Heart left ventricle (tissue), 16 donors: ENCODE data around the gene FCRL5. TPM values are rescaled to one million over a fixed set of nuclear protein-coding genes. Genes with fewer than 3 reads are reported as not detected.

Source experiments
- ATAC-seq, 4 donors: fragments of 200-7000 bp; cut with Tn5 transposase; one replicate each; pipeline ENCODE4 v1.9.1; 2020 to 2022; ENCODE audit warnings: moderate library complexity in 4 of 4, mild to moderate bottlenecking in 3 of 4, moderate number of reproducible peaks in 1 of 4
- DNase-seq, 5 donors: peaks; one replicate each; pipeline ENCODE4 v3.0.0-alpha.2; 2020
- H3K27ac ChIP-seq, 12 donors: fragments of 200-600 bp; sonication (generic) in 4 of 12; one replicate each; pipeline versions ENCODE4 v1.5.0 to v1.8.0; 2016 to 2022; ENCODE audit warnings: mild to moderate bottlenecking in 2 of 12
- H3K27me3 ChIP-seq, 9 donors: fragments of 200-600 bp; sonication (generic) in 2 of 9; one replicate each; pipeline versions ENCODE4 v1.5.1 to v1.8.0; 2016 to 2022; ENCODE audit warnings: mild to moderate bottlenecking in 3 of 9
- H3K36me3 ChIP-seq, 9 donors: fragments of 200-600 bp; sonication (generic) in 2 of 9; one replicate each; pipeline versions ENCODE4 v1.5.0 to v1.8.0; 2018 to 2022; ENCODE audit warnings: mild to moderate bottlenecking in 2 of 9
- H3K4me1 ChIP-seq, 12 donors: fragments of 200-600 bp; sonication (generic) in 4 of 12; one replicate each; pipeline versions ENCODE4 v1.5.0 to v1.8.0; 2016 to 2022; ENCODE audit warnings: mild to moderate bottlenecking in 3 of 12
- H3K4me3 ChIP-seq, 12 donors: fragments of 200-600 bp; sonication (generic) in 4 of 12; one replicate each; pipeline versions ENCODE4 v1.5.0 to v1.8.0; 2017 to 2022; ENCODE audit warnings: mild to moderate bottlenecking in 9 of 12, moderate library complexity in 4 of 12
- H3K9me3 ChIP-seq, 12 donors: fragments of 200-600 bp; sonication (generic) in 4 of 12; one replicate each; pipeline versions ENCODE4 v1.5.0 to v1.8.0; 2016 to 2022; ENCODE audit warnings: mild to moderate bottlenecking in 1 of 12
- POLR2A ChIP-seq, 2 donors: fragments of 450-650 bp; IDR thresholded peaks; one replicate each; pipeline ENCODE4 v1.6.1; 2017; ENCODE audit warnings: antibody characterized with exemption in 2 of 2, mild to moderate bottlenecking in 2 of 2, moderate library complexity in 2 of 2
- WGBS, 4 donors: extraction: QIAGEN DNeasy Blood & Tissue Kit in 2 of 4; methylation state at CpG; one replicate each; pipeline versions ENCODE4 v1.1.5 to v1.1.7; 2013 to 2018; 5-methylcytosine and 5-hydroxymethylcytosine counted together
- intact Hi-C, 10 donors: fragments of 100-400 bp; cut with DNase I; formaldehyde crosslinking; loops; one replicate each; pipeline versions ENCODE4 v1.11.1 to v1.14.2; 2022
- polyA plus RNA-seq, 2 donors: library from polyadenylated mRNA; stranded (reverse); fragments of 200-250 nt; gene quantifications; one replicate each; pipeline ENCODE4 v1.2.3, GENCODE V29; 2013
- total RNA-seq, 9 donors: library from RNA; depleted of rRNA in 2 of 9; stranded (reverse); fragments of >200 nt in 2 of 9; fragmentation: NEBNext Ultra II Directional in 3 of 9; extraction: Animal tissue kit (Norgen Biotek cat#: 25700) in 3 of 9; gene quantifications; one replicate each; pipeline versions ENCODE4 v1.1.0 to v1.2.4, GENCODE V29; 2016 to 2023
- TF ChIP-seq, protein P1 (sequence below), 12 donors: fragments of 200-600 bp; sonication (generic) in 4 of 12; IDR thresholded peaks; one replicate each; pipeline versions ENCODE4 v1.5.0 to v1.8.0; 2018 to 2022; ENCODE audit warnings: antibody characterized with exemption in 12 of 12, mild to moderate bottlenecking in 5 of 12
- donor health status: ischemic (EF 13 %, LVEDD 7.1; RV severe dilation, severe dysfunction).
- donor health status: healthy with polysubstance abuse.
- donor health status: DM: no; HTN: yes; CAD: no.
- donor health status: DM: no; HTN: no; CAD: no.
- donor health status: ischemic (EF 25% LVEDD 6.9; RV normal size, moderate dysfunction).
- donor health status: ischemic (EF 25% LVEDD 5.7; RV mildly dilated, moderate dysfunction).
- donor health status: healthy.
- donor health status: DM: yes; HTN: yes; CAD: no.
- donor health status: ischemic (EF 35%, LVEDD 5.7; RV mildly dilated, moderate dysfunction).
- donor health status: nonischemic (EF 11% LVEDD 7.7; RV severe dilation, severe dysfunction).
- donor health status: DM: yes; HTN: yes; CAD: no.
- donor health status: PGD.
- donor health status: ischemic (EF 29% LVEDD 5.4; RV normal size, mild dysfunction).
- donor health status: nonischemic (EF 23%, LVEDD 6.1; RV moderate dilation, normal function).

The FCRL5 gene
- total and polyA plus RNA-seq, 11 donors, result 0.04 to 0.32 (median 0.08) TPM; not detected in 7

DNA sequence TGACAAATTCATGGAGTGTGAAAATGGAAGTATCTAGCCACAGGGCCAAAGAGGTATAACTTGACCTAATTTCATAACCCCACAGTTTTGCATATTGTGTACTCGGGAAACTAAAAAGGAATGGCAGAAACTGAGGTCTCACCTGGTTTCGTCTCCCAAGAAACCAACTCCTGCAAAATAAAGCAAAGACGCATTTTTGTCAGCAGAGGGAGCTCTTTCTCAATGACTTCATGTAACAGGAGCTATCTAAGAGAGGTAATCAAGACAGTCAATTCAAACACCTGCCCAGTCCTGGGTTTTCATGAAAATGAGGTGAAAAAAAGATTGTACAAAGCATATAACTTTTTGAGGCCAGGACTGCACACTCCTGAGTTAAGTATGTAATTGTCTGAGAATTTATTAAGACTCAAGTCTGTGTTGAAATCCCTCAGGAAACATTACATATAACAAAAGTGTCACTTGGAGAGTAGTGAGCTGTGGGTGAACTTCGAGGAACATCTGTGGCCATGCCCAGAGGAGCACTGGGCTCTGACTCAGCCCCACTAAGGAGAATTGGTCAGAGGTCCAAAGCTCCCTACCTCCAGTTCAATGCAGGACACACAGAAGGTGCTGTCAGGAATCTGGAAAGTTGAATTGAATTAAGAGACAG lies 28.0 kb upstream of the FCRL5 start:
- H3K9me3 ChIP-seq, result peaks cover 0 to 8% (median 3%) of the 10 kb centered on the region in 12 donors
- peaks cover 0 to 21% (median 0%) of the 10 kb centered on the region in 9 donors for H3K27me3 ChIP-seq
- no peak overlapping the region for H3K27ac ChIP-seq
- ATAC-seq (peak in 1 of 4 donors; percentile 26), DNase-seq (no peak)
- no peaks in the 10 kb centered on the region for H3K36me3 ChIP-seq
- intact Hi-C loops, result loop anchor here in 8 of 10 donors (2.0 to 10.0 kb wide), 7 partner anchors 112 to 544 kb away; a partner anchor contains a TSS
- TF ChIP-seq POLR2A (IDR thresholded peaks at IDR 0.05), result no peak
- TF ChIP-seq, protein P1, sequence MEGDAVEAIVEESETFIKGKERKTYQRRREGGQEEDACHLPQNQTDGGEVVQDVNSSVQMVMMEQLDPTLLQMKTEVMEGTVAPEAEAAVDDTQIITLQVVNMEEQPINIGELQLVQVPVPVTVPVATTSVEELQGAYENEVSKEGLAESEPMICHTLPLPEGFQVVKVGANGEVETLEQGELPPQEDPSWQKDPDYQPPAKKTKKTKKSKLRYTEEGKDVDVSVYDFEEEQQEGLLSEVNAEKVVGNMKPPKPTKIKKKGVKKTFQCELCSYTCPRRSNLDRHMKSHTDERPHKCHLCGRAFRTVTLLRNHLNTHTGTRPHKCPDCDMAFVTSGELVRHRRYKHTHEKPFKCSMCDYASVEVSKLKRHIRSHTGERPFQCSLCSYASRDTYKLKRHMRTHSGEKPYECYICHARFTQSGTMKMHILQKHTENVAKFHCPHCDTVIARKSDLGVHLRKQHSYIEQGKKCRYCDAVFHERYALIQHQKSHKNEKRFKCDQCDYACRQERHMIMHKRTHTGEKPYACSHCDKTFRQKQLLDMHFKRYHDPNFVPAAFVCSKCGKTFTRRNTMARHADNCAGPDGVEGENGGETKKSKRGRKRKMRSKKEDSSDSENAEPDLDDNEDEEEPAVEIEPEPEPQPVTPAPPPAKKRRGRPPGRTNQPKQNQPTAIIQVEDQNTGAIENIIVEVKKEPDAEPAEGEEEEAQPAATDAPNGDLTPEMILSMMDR (IDR thresholded peaks at IDR 0.05), result peak; percentile 56 to 78 (median 67)
- 8 to 14% (median 12%) methylated on average over 4 of the region's 4 CpGs for whole genome bisulfite sequencing, 4 donors
- H3K4me1 ChIP-seq, result no peaks in the 10 kb centered on the region
- H3K4me3 ChIP-seq, result no peak overlapping the region

DNA sequence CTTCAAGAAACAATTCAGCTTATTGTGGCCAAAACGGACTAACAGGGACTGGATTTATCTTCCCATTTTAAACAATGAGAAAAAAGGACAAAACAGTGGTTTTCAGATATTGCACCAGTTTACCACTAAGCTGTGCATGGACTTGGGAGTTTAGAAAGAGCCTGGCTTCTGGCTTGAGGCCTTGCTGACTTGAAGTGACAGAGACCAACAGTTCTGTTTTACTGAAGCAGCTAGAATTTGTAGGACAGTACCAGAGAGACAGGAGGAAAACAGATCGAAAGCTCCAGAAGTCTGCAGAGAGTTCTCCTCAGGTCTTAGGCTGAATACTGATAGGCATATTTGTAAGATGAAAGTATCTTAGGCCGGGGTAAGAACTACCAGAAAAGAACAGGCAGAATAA lies 25.1 kb upstream of the FCRL5 start:
- 67 to 77% (median 73%) methylated on average over 3 of the region's 3 CpGs for WGBS, 4 donors
- intact Hi-C loops, result loop anchor here in 1 of 10 donors (5.0 kb wide), 1 partner anchor 550 kb away; a partner anchor contains a TSS

DNA sequence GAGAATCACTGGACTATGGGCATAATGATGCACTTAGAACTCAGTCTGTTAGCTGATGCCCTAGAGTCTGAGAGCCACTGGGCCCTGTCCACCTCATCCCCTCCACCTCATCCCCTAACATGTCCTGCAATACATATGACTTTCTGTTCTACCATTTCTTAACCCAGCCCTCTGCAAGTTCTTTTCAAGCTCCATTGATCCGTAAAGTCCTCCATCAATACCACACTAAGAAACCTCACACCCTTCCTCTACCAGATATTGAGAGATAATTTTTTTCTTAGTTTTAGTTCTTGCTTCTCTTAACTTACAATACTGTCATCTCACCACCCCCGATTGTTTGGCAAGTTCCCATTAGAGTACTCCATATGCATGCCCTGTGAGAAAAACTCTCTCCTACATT lies 23.4 kb upstream of the FCRL5 start:
- TF ChIP-seq, protein P1 (IDR thresholded peaks at IDR 0.05), result no peak
- TF ChIP-seq POLR2A (IDR thresholded peaks at IDR 0.05), result no peak
- ATAC-seq, result no peak

More for the DNA sequence above, 25.1 kb upstream of the FCRL5 start:
- no peak overlapping the region for H3K27ac ChIP-seq
- no peak for TF ChIP-seq POLR2A (IDR thresholded peaks at IDR 0.05)
- TF ChIP-seq, protein P1 (IDR thresholded peaks at IDR 0.05), result no peak
- ATAC-seq (no peak), DNase-seq (no peak)
- no peak overlapping the region for H3K4me3 ChIP-seq
- no peaks in the 10 kb centered on the region for H3K9me3 ChIP-seq
- H3K4me1 ChIP-seq, result no peaks in the 10 kb centered on the region
- H3K27me3 ChIP-seq, result peaks cover 0 to 5% (median 0%) of the 10 kb centered on the region in 9 donors
- no peaks in the 10 kb centered on the region for H3K36me3 ChIP-seq

DNA sequence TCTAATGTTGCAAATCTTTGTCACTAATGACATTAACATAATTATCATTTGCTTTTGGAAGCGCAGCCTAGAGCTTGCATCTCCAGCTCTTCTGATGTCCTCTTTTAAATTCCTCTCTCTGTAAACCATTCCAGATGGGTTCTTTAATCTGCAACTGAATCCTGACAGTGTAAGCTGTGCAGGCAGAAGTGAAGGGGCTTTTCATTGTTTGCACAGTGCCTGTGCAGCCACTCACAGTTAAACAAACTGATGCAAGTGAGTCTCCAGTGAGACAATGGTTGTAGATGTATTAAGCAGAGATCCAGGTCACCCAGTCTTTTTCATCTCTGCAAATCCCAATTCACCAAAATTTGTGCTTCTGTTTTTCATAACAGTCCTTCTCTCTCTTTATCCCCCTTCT lies 22.5 kb upstream of the FCRL5 start:
- ATAC-seq (no peak), DNase-seq (no peak)
- 78 to 86% (median 82%) methylated on average over 1 of the region's 1 CpG for WGBS, 4 donors
- no peaks in the 10 kb centered on the region for H3K27me3 ChIP-seq
- no peak overlapping the region for H3K27ac ChIP-seq
- intact Hi-C loops, result loop anchor here in 1 of 10 donors (5.0 kb wide), 1 partner anchor 552 kb away; a partner anchor contains a TSS
- H3K4me3 ChIP-seq, result no peak overlapping the region
- TF ChIP-seq, protein P1 (IDR thresholded peaks at IDR 0.05), result no peak
- H3K9me3 ChIP-seq, result no peaks in the 10 kb centered on the region
- no peaks in the 10 kb centered on the region for H3K36me3 ChIP-seq
- H3K4me1 ChIP-seq, result no peaks in the 10 kb centered on the region

More for the DNA sequence above, 23.4 kb upstream of the FCRL5 start:
- Histone ChIP-seq H3K9me3 (no peaks in the 10 kb centered on the region), H3K36me3 (no peaks in the 10 kb centered on the region), H3K27ac (no peak overlapping the region), H3K4me1 (no peaks in the 10 kb centered on the region), H3K4me3 (no peak overlapping the region), H3K27me3 (no peaks in the 10 kb centered on the region)
- intact Hi-C loops, result loop anchor here in 1 of 10 donors (5.0 kb wide), 1 partner anchor 552 kb away; a partner anchor contains a TSS
- no peak for DNase-seq
- WGBS, 4 donors, result 84 to 95% (median 88%) methylated on average over 2 of the region's 2 CpGs
